Activated naive CD4-positive, alpha-beta T cell treated with anti-CD3 and anti-CD28 coated beads, Interleukin-2, amount 50 U/mL, for 16 hours (primary cell): ENCODE measurements around the gene MAP7D3.
"Not testable (repeated sequence)": the region's sequence is repeated elsewhere in the genome, so short reads cannot be mapped to it uniquely, and the experiment has no call there.

Experiments
- DNase-seq: peaks from one replicate; pipeline ENCODE4 v3.0.0-alpha.2; 2020

MAP7D3 gene

GRCh38 chrX:136251041-136251991, at the start of gene MAP7D3:
MAP7D3 (minus strand) TSS chrX:136251400; CDS start chrX:136251358, 42 bp downstream.
- peak; percentile 73 for DNase-seq

GRCh38 chrX:136300721-136301120, 49.5 kb upstream of the MAP7D3 start, which contains the start of gene ADGRG4:
ADGRG4 (plus strand) TSS chrX:136300963; CDS start chrX:136308778, 7,815 bp downstream.
- not testable (repeated sequence) for DNase-seq

- DNase-seq, result no peak
Measured at GRCh38 chrX:136295380-136295779, 44.2 kb upstream of the MAP7D3 start.

- no peak for DNase-seq
Measured at GRCh38 chrX:136292656-136293055, 41.5 kb upstream of the MAP7D3 start.

- DNase-seq, result no peak
Measured at GRCh38 chrX:136291824-136292223, 40.6 kb upstream of the MAP7D3 start.

GRCh38 chrX:136286375-136286774, 35.2 kb upstream of the MAP7D3 start:
- DNase-seq, result not testable (repeated sequence)

- DNase-seq, result no peak
Measured at GRCh38 chrX:136275553-136275952, 24.4 kb upstream of the MAP7D3 start.

GRCh38 chrX:136273986-136274385, 22.8 kb upstream of the MAP7D3 start:
- DNase-seq, result no peak

GRCh38 chrX:136272325-136272724, 21.1 kb upstream of the MAP7D3 start:
- no peak for DNase-seq

GRCh38 chrX:136271300-136271699, 20.1 kb upstream of the MAP7D3 start:
- DNase-seq, result no peak

- DNase-seq, result no peak
Measured at GRCh38 chrX:136269921-136270320, 18.7 kb upstream of the MAP7D3 start.

- peak; percentile 41 for DNase-seq
Measured at GRCh38 chrX:136268051-136269048, 17.1 kb upstream of the MAP7D3 start.

- DNase-seq, result no peak
Measured at GRCh38 chrX:136266828-136267227, 15.6 kb upstream of the MAP7D3 start.

GRCh38 chrX:136262812-136263315, 11.7 kb upstream of the MAP7D3 start:
- no peak for DNase-seq

- DNase-seq, result no peak
Measured at GRCh38 chrX:136262243-136262642, 11.0 kb upstream of the MAP7D3 start.

- no peak for DNase-seq
Measured at GRCh38 chrX:136261321-136261720, 10.1 kb upstream of the MAP7D3 start.

GRCh38 chrX:136260776-136261175, 9.6 kb upstream of the MAP7D3 start:
- no peak for DNase-seq

GRCh38 chrX:136259543-136259942, 8.3 kb upstream of the MAP7D3 start:
- no peak for DNase-seq

GRCh38 chrX:136258951-136259350, 7.8 kb upstream of the MAP7D3 start:
- DNase-seq, result no peak

GRCh38 chrX:136256026-136256425, 4.8 kb upstream of the MAP7D3 start:
- DNase-seq, result no peak

GRCh38 chrX:136255541-136255940, 4.3 kb upstream of the MAP7D3 start:
- DNase-seq, result no peak

- DNase-seq, result peak; percentile 55
Measured at GRCh38 chrX:136250191-136251040, 784 bp downstream of the MAP7D3 start.
